ENCODE results near the gene MASP1. TPM values are rescaled to one million over a fixed set of nuclear protein-coding genes. Genes with fewer than 3 reads are reported as not detected.

The MASP1 gene
- total RNA-seq, 1 donor from 2014 or later = 2.0 TPM

GRCh38 chr3:187196573-187197334 is 94.8 kb downstream of the MASP1 start:
- H3K4me1 Mint-ChIP-seq (ENCODE audit: low read depth) = peaks cover 25% of the 10 kb centered on the region
- no peak for TF ChIP-seq CTCF (IDR thresholded peaks at IDR 0.05)
- DNase-seq (ENCODE audit: low spot score) = no peak
- peaks cover 2% of the 10 kb centered on the region for H3K27me3 Mint-ChIP-seq (ENCODE audit: low read depth)
- no peak overlapping the region for H3K27ac Mint-ChIP-seq (ENCODE audit: unreplicated experiment)
- no peak overlapping the region for H3K4me3 Mint-ChIP-seq (ENCODE audit: unreplicated experiment)
- H3K9me3 Mint-ChIP-seq (ENCODE audit: low read depth) = no peaks in the 10 kb centered on the region
- no peaks in the 10 kb centered on the region for H3K36me3 Mint-ChIP-seq (ENCODE audit: low read depth)

GRCh38 chr3:187193181-187193580 is 98.4 kb downstream of the MASP1 start:
- Mint-ChIP-seq H3K4me1 (ENCODE audit: low read depth) (peaks cover 39% of the 10 kb centered on the region), H3K4me3 (ENCODE audit: unreplicated experiment) (no peak overlapping the region), H3K27me3 (ENCODE audit: low read depth) (no peaks in the 10 kb centered on the region), H3K27ac (ENCODE audit: unreplicated experiment) (peak overlapping the region; percentile 83), H3K36me3 (ENCODE audit: low read depth) (no peaks in the 10 kb centered on the region), H3K9me3 (ENCODE audit: low read depth) (no peaks in the 10 kb centered on the region)
- TF ChIP-seq CTCF (IDR thresholded peaks at IDR 0.05) = no peak
- no peak for DNase-seq (ENCODE audit: low spot score)

GRCh38 chr3:187191271-187191670 is 100.3 kb downstream of the MASP1 start:
- no peak for TF ChIP-seq CTCF (IDR thresholded peaks at IDR 0.05)
- Mint-ChIP-seq H3K9me3 (ENCODE audit: low read depth) (no peaks in the 10 kb centered on the region), H3K27me3 (ENCODE audit: low read depth) (no peaks in the 10 kb centered on the region), H3K27ac (ENCODE audit: unreplicated experiment) (no peak overlapping the region), H3K36me3 (ENCODE audit: low read depth) (no peaks in the 10 kb centered on the region), H3K4me3 (ENCODE audit: unreplicated experiment) (no peak overlapping the region), H3K4me1 (ENCODE audit: low read depth) (peaks cover 58% of the 10 kb centered on the region)
- no peak for DNase-seq (ENCODE audit: low spot score)

- H3K27ac Mint-ChIP-seq (ENCODE audit: unreplicated experiment) = no peak overlapping the region
- peaks cover 56% of the 10 kb centered on the region for H3K4me1 Mint-ChIP-seq (ENCODE audit: low read depth)
- DNase-seq (ENCODE audit: low spot score) = no peak
- no peaks in the 10 kb centered on the region for H3K36me3 Mint-ChIP-seq (ENCODE audit: low read depth)
- no peak for TF ChIP-seq CTCF (IDR thresholded peaks at IDR 0.05)
- H3K4me3 Mint-ChIP-seq (ENCODE audit: unreplicated experiment) = no peak overlapping the region
- no peaks in the 10 kb centered on the region for H3K27me3 Mint-ChIP-seq (ENCODE audit: low read depth)
- H3K9me3 Mint-ChIP-seq (ENCODE audit: low read depth) = peaks cover 2% of the 10 kb centered on the region
Observed at GRCh38 chr3:187188931-187189330, 102.6 kb downstream of the MASP1 start.

GRCh38 chr3:187186801-187187421 is 104.6 kb downstream of the MASP1 start:
- no peak for DNase-seq (ENCODE audit: low spot score)
- Mint-ChIP-seq H3K4me1 (ENCODE audit: low read depth) (peaks cover 56% of the 10 kb centered on the region), H3K27me3 (ENCODE audit: low read depth) (no peaks in the 10 kb centered on the region), H3K9me3 (ENCODE audit: low read depth) (peaks cover 2% of the 10 kb centered on the region), H3K4me3 (ENCODE audit: unreplicated experiment) (no peak overlapping the region), H3K36me3 (ENCODE audit: low read depth) (no peaks in the 10 kb centered on the region), H3K27ac (ENCODE audit: unreplicated experiment) (peak overlapping the region; percentile 80)
- no peak for TF ChIP-seq CTCF (IDR thresholded peaks at IDR 0.05)
